ENCODE data around the gene FAM234B. TPM values are rescaled to one million over a fixed set of nuclear protein-coding genes. Genes with fewer than 3 reads are reported as not detected.
"Not testable (repeated sequence)": the region's sequence is repeated elsewhere in the genome, so short reads cannot be mapped to it uniquely, and the experiment has no call there.

Gene FAM234B
- total and polyA plus RNA-seq, 2 donors from 2014 or later, result 9.6 TPM

- Histone ChIP-seq H3K4me3 (ENCODE audit: low read length in 3 of 3) (no peak overlapping the region), H3K9me3 (ENCODE audit: control insufficient read depth in 2 of 3, insufficient read depth in 1 of 3, low read length in 3 of 3) (no peaks in the 10 kb centered on the region), H3K36me3 (ENCODE audit: control insufficient read depth in 2 of 3, insufficient read depth in 3 of 3, low read length in 3 of 3) (no peaks in the 10 kb centered on the region), H3K9ac (ENCODE audit: low read length in 3 of 3) (no peak overlapping the region), H3K27ac (ENCODE audit: low read depth in 2 of 2, low read length in 2 of 2) (no peak overlapping the region), H3K4me1 (ENCODE audit: control insufficient read depth in 2 of 3, insufficient read depth in 2 of 3, low read depth in 1 of 3, low read length in 3 of 3) (no peaks in the 10 kb centered on the region), H3K27me3 (ENCODE audit: control insufficient read depth, insufficient read depth, low read length) (no peaks in the 10 kb centered on the region)
- no peak for FAIRE-seq
- no peak for DNase-seq
- TF ChIP-seq CTCF (IDR thresholded peaks at IDR 0.05; ENCODE audit: borderline replicate concordance, extremely low read depth, insufficient read depth), result no peak
- intact Hi-C loops (cut with DNase I), result no loop called here
Observed at GRCh38 chr12:13080266-13080665, 36.1 kb downstream of the FAM234B start.

GRCh38 chr12:13082861-13083260 is 38.7 kb downstream of the FAM234B start:
- Histone ChIP-seq H3K9me3 (ENCODE audit: control insufficient read depth in 2 of 3, insufficient read depth in 1 of 3, low read length in 3 of 3) (no peaks in the 10 kb centered on the region), H3K27ac (ENCODE audit: low read depth in 2 of 2, low read length in 2 of 2) (no peak overlapping the region), H3K27me3 (ENCODE audit: control insufficient read depth, insufficient read depth, low read length) (no peaks in the 10 kb centered on the region), H3K9ac (ENCODE audit: low read length in 3 of 3) (no peak overlapping the region), H3K36me3 (ENCODE audit: control insufficient read depth in 2 of 3, insufficient read depth in 3 of 3, low read length in 3 of 3) (no peaks in the 10 kb centered on the region), H3K4me1 (ENCODE audit: control insufficient read depth in 2 of 3, insufficient read depth in 2 of 3, low read depth in 1 of 3, low read length in 3 of 3) (peaks cover 0 to 2% (median 0%) of the 10 kb centered on the region in 3 donors), H3K4me3 (ENCODE audit: low read length in 3 of 3) (no peak overlapping the region)
- no peak for TF ChIP-seq CTCF (IDR thresholded peaks at IDR 0.05; ENCODE audit: borderline replicate concordance, extremely low read depth, insufficient read depth)
- DNase-seq (no peak), FAIRE-seq (no peak)
- intact Hi-C loops (cut with DNase I), result no loop called here

- H3K9ac ChIP-seq (ENCODE audit: low read length in 3 of 3); H3K27ac ChIP-seq (ENCODE audit: low read depth in 2 of 2, low read length in 2 of 2); H3K4me1 ChIP-seq (ENCODE audit: control insufficient read depth in 2 of 3, insufficient read depth in 2 of 3, low read depth in 1 of 3, low read length in 3 of 3); intact Hi-C loops (cut with DNase I); H3K36me3 ChIP-seq (ENCODE audit: control insufficient read depth in 2 of 3, insufficient read depth in 3 of 3, low read length in 3 of 3); FAIRE-seq; H3K27me3 ChIP-seq (ENCODE audit: control insufficient read depth, insufficient read depth, low read length); DNase-seq; H3K9me3 ChIP-seq (ENCODE audit: control insufficient read depth in 2 of 3, insufficient read depth in 1 of 3, low read length in 3 of 3); H3K4me3 ChIP-seq (ENCODE audit: low read length in 3 of 3): not testable (repeated sequence)
Observed at GRCh38 chr12:13083638-13084037, 39.5 kb downstream of the FAM234B start.

GRCh38 chr12:13084898-13085640 is 40.9 kb downstream of the FAM234B start:
- FAIRE-seq, result no peak
- Histone ChIP-seq H3K27ac (ENCODE audit: low read depth in 2 of 2, low read length in 2 of 2) (no peak overlapping the region), H3K27me3 (ENCODE audit: control insufficient read depth, insufficient read depth, low read length) (no peaks in the 10 kb centered on the region), H3K4me1 (ENCODE audit: control insufficient read depth in 2 of 3, insufficient read depth in 2 of 3, low read depth in 1 of 3, low read length in 3 of 3) (peaks cover 0 to 2% (median 0%) of the 10 kb centered on the region in 3 donors), H3K9ac (ENCODE audit: low read length in 3 of 3) (no peak overlapping the region), H3K9me3 (ENCODE audit: control insufficient read depth in 2 of 3, insufficient read depth in 1 of 3, low read length in 3 of 3) (no peaks in the 10 kb centered on the region), H3K36me3 (ENCODE audit: control insufficient read depth in 2 of 3, insufficient read depth in 3 of 3, low read length in 3 of 3) (no peaks in the 10 kb centered on the region), H3K4me3 (ENCODE audit: low read length in 3 of 3) (no peak overlapping the region)
- intact Hi-C loops (cut with DNase I), result no loop called here
- no peak for DNase-seq
- no peak for TF ChIP-seq CTCF (IDR thresholded peaks at IDR 0.05; ENCODE audit: borderline replicate concordance, extremely low read depth, insufficient read depth)
